Smooth muscle cell (in vitro differentiated cells): ENCODE measurements around the gene TUBB2A. TPM values are rescaled to one million over a fixed set of nuclear protein-coding genes. Genes with fewer than 3 reads are reported as not detected.
"Not testable (repeated sequence)": the region's sequence is repeated elsewhere in the genome, so short reads cannot be mapped to it uniquely, and the experiment has no call there.

Experiments used
- DNase-seq: peaks from one replicate; lab custom pipeline; 2025; ENCODE audit not compliant: unreplicated experiment; lab: John Stamatoyannopoulos, UW
- H2AFZ ChIP-seq: fragments of 200-600 bp; sonication (generic); 2 replicates; pipeline ENCODE4 v1.6.0; 2016; ENCODE audit warnings: antibody characterized with exemption, low read depth, mild to moderate bottlenecking
- H3F3A ChIP-seq: fragments of 200-600 bp; sonication (generic); 2 replicates; pipeline ENCODE4 v1.6.0; 2017; ENCODE audit warnings: antibody characterized with exemption, low read depth
- H3K27ac ChIP-seq: fragments of 200-600 bp; sonication (generic); 2 replicates; pipeline ENCODE4 v1.5.1; 2016; ENCODE audit warnings: low read depth, mild to moderate bottlenecking
- H3K27me3 ChIP-seq: fragments of 200-600 bp; sonication (generic); 2 replicates; pipeline ENCODE4 v1.6.1; 2016; ENCODE audit warnings: low read depth, mild to moderate bottlenecking
- H3K36me3 ChIP-seq: fragments of 200-600 bp; sonication (generic); 2 replicates; pipeline ENCODE4 v1.5.1; 2016; ENCODE audit warnings: low read depth
- H3K4me1 ChIP-seq: fragments of 200-600 bp; sonication (generic); 2 replicates; pipeline ENCODE4 v1.5.1; 2016; ENCODE audit warnings: low read depth
- H3K4me2 ChIP-seq: fragments of 200-600 bp; sonication (generic); 2 replicates; pipeline ENCODE4 v1.6.0; 2016; ENCODE audit warnings: mild to moderate bottlenecking
- H3K4me3 ChIP-seq: fragments of 200-600 bp; sonication (generic); 2 replicates; pipeline ENCODE4 v1.5.1; 2016; ENCODE audit warnings: mild to moderate bottlenecking
- H3K79me2 ChIP-seq: fragments of 200-600 bp; sonication (generic); 2 replicates; pipeline ENCODE4 v1.6.0; 2016; ENCODE audit warnings: low read depth, mild to moderate bottlenecking
- H3K9ac ChIP-seq: fragments of 200-600 bp; sonication (generic); 2 replicates; pipeline ENCODE4 v1.6.0; 2016; ENCODE audit warnings: low read depth
- H3K9me3 ChIP-seq: fragments of 200-600 bp; sonication (generic); replicated peaks from 2 replicates; pipeline ENCODE4 v1.5.1; 2016; ENCODE audit warnings: low read depth
- H4K20me1 ChIP-seq: fragments of 200-600 bp; sonication (generic); 2 replicates; pipeline ENCODE4 v1.6.0; 2016; ENCODE audit warnings: low read depth
- CTCF ChIP-seq: fragments of 200-600 bp; sonication (generic); IDR thresholded peaks from 2 replicates; pipeline ENCODE4 v1.5.1; 2017; ENCODE audit warnings: borderline replicate concordance, mild to moderate bottlenecking, antibody characterized with exemption; ENCODE audit not compliant: insufficient read depth, poor library complexity, severe bottlenecking
- WGBS: methylation state at CpG from one replicate; pipeline ENCODE4 v1.1.7; 2016; ENCODE audit warnings: low lambda C conversion rate; 5-methylcytosine and 5-hydroxymethylcytosine counted together
- polyA plus RNA-seq: library from polyadenylated mRNA; unstranded; fragments of >200 nt; fragmentation: Nextera tagmentation; extraction: Ambion mirVana; gene quantifications from 2 replicates; pipeline ENCODE4 v1.2.1, GENCODE V29; 2016
- total RNA-seq: library from RNA; depleted of rRNA; stranded (reverse); fragments of >200 nt; gene quantifications from 2 replicates; pipeline ENCODE4 v1.2.3, GENCODE V29; 2014

TUBB2A gene
- total and polyA plus RNA-seq, 2 experiments from 2014 or later = 236 to 272 TPM

GRCh38 chr6:3199382-3199781, 42.0 kb upstream of the TUBB2A start:
- H2AFZ ChIP-seq = no peak overlapping the region
- no peaks in the 10 kb centered on the region for H3K9me3 ChIP-seq
- 94% methylated on average over 5 of the region's 5 CpGs for WGBS
- no peaks in the 10 kb centered on the region for H3K27me3 ChIP-seq
- no peaks in the 10 kb centered on the region for H3K79me2 ChIP-seq
- no peak overlapping the region for H3K27ac ChIP-seq
- H3K4me1 ChIP-seq = peaks cover 21% of the 10 kb centered on the region
- no peak overlapping the region for H3K4me3 ChIP-seq
- H3K36me3 ChIP-seq = no peaks in the 10 kb centered on the region
- no peak for TF ChIP-seq CTCF
- no peak for DNase-seq
- no peak overlapping the region for H3K4me2 ChIP-seq
- H3F3A ChIP-seq = peaks cover 8% of the 10 kb centered on the region
- H4K20me1 ChIP-seq = no peaks in the 10 kb centered on the region
- H3K9ac ChIP-seq = no peak overlapping the region

- peaks cover 21% of the 10 kb centered on the region for H3K4me1 ChIP-seq
- DNase-seq, H3K27ac ChIP-seq, H4K20me1 ChIP-seq, H3K79me2 ChIP-seq, H3K9me3 ChIP-seq, H3K36me3 ChIP-seq, H3F3A ChIP-seq, H3K4me3 ChIP-seq, H3K9ac ChIP-seq, H3K4me2 ChIP-seq, H3K27me3 ChIP-seq, H2AFZ ChIP-seq: not testable (repeated sequence)
- 89% methylated on average over 4 of the region's 5 CpGs for WGBS
Observed at GRCh38 chr6:3197734-3198133, 40.4 kb upstream of the TUBB2A start.

GRCh38 chr6:3196770-3197169, 39.4 kb upstream of the TUBB2A start:
- H2AFZ ChIP-seq = no peak overlapping the region
- WGBS = 94% methylated on average over 5 of the region's 5 CpGs

GRCh38 chr6:3195695-3196497, 38.6 kb upstream of the TUBB2A start:
- Histone ChIP-seq H3K4me3 (no peak overlapping the region), H3K9me3 (no peaks in the 10 kb centered on the region), H3K27ac (no peak overlapping the region), H3F3A (no peaks in the 10 kb centered on the region), H3K4me2 (no peak overlapping the region), H3K36me3 (no peaks in the 10 kb centered on the region), H3K79me2 (no peaks in the 10 kb centered on the region), H2AFZ (no peak overlapping the region), H3K4me1 (peaks cover 18% of the 10 kb centered on the region), H3K27me3 (no peaks in the 10 kb centered on the region), H3K9ac (no peak overlapping the region), H4K20me1 (no peaks in the 10 kb centered on the region)
- no peak for TF ChIP-seq CTCF
- WGBS = 71% methylated on average over 16 of the region's 16 CpGs
- DNase-seq = no peak

More at GRCh38 chr6:3196770-3197169, 39.4 kb upstream of the TUBB2A start:
- Histone ChIP-seq H3K79me2 (no peaks in the 10 kb centered on the region), H3K4me3 (no peak overlapping the region), H4K20me1 (no peaks in the 10 kb centered on the region), H3K9me3 (no peaks in the 10 kb centered on the region), H3K27me3 (no peaks in the 10 kb centered on the region), H3K4me1 (peaks cover 18% of the 10 kb centered on the region), H3K4me2 (no peak overlapping the region), H3F3A (no peaks in the 10 kb centered on the region), H3K36me3 (no peaks in the 10 kb centered on the region), H3K9ac (no peak overlapping the region), H3K27ac (no peak overlapping the region)
- no peak for TF ChIP-seq CTCF
- no peak for DNase-seq
